NCI-H2171 (cell line): ENCODE measurements around the gene HSPBAP1.
"Not testable (repeated sequence)": the region's sequence is repeated elsewhere in the genome, so short reads cannot be mapped to it uniquely, and the experiment has no call there.

Source experiments
- DNase-seq: peaks from one replicate; lab custom pipeline; 2025; lab: John Stamatoyannopoulos, UW

HSPBAP1 gene

GRCh38 chr3:122739172-122739571 lies 54.5 kb downstream of the HSPBAP1 start:
- DNase-seq = no peak

GRCh38 chr3:122732682-122733525 lies 60.7 kb downstream of the HSPBAP1 start:
- DNase-seq = not testable (repeated sequence)

- no peak for DNase-seq
Measured at GRCh38 chr3:122730240-122730639, 63.4 kb downstream of the HSPBAP1 start.

GRCh38 chr3:122728756-122729514 lies 64.7 kb downstream of the HSPBAP1 start:
- DNase-seq = no peak

- no peak for DNase-seq
Measured at GRCh38 chr3:122728186-122728585, 65.4 kb downstream of the HSPBAP1 start.

- no peak for DNase-seq
Measured at GRCh38 chr3:122727766-122728165, 65.9 kb downstream of the HSPBAP1 start.

GRCh38 chr3:122727294-122727693 lies 66.3 kb downstream of the HSPBAP1 start:
- DNase-seq = no peak

- DNase-seq = no peak
Measured at GRCh38 chr3:122725106-122725505, 68.5 kb downstream of the HSPBAP1 start.

GRCh38 chr3:122719273-122719921 lies 74.2 kb downstream of the HSPBAP1 start:
- no peak for DNase-seq

- no peak for DNase-seq
Measured at GRCh38 chr3:122716667-122717066, 77.0 kb downstream of the HSPBAP1 start.

GRCh38 chr3:122714273-122714672 lies 79.4 kb downstream of the HSPBAP1 start:
- DNase-seq = no peak

- DNase-seq = not testable (repeated sequence)
Measured at GRCh38 chr3:122710616-122711251, 82.9 kb downstream of the HSPBAP1 start.

- no peak for DNase-seq
Measured at GRCh38 chr3:122705379-122705778, 88.3 kb downstream of the HSPBAP1 start.

- DNase-seq = no peak
Measured at GRCh38 chr3:122700193-122700592, 93.4 kb downstream of the HSPBAP1 start.

- no peak for DNase-seq
Measured at GRCh38 chr3:122697952-122698620, 95.5 kb downstream of the HSPBAP1 start.

- DNase-seq = no peak
Measured at GRCh38 chr3:122695927-122696561, 97.6 kb downstream of the HSPBAP1 start.

GRCh38 chr3:122694966-122695365 lies 98.7 kb downstream of the HSPBAP1 start:
- DNase-seq = no peak

- no peak for DNase-seq
Measured at GRCh38 chr3:122692674-122693073, 101.0 kb downstream of the HSPBAP1 start.

- DNase-seq = no peak
Measured at GRCh38 chr3:122691195-122691594, 102.4 kb downstream of the HSPBAP1 start.

GRCh38 chr3:122690096-122690495 lies 103.5 kb downstream of the HSPBAP1 start:
- no peak for DNase-seq
